B cell (primary cell): Measurements from ENCODE around the gene DPYD.

Experiments
- EZH2 ChIP-seq: IDR thresholded peaks from 2 replicates; pipeline ENCODE4 v1.6.1; 2012; ENCODE audit warnings: borderline replicate concordance, low read depth, mild to moderate bottlenecking, moderate library complexity, low read length; ENCODE audit not compliant: insufficient read depth, poor library complexity, severe bottlenecking
- TF ChIP-seq, protein P1 (sequence below): fragments of 200-600 bp; IDR thresholded peaks from one replicate; pipeline ENCODE4 v1.8.0; 2022; ENCODE audit warnings: antibody characterized with exemption, mild to moderate bottlenecking

DNA sequence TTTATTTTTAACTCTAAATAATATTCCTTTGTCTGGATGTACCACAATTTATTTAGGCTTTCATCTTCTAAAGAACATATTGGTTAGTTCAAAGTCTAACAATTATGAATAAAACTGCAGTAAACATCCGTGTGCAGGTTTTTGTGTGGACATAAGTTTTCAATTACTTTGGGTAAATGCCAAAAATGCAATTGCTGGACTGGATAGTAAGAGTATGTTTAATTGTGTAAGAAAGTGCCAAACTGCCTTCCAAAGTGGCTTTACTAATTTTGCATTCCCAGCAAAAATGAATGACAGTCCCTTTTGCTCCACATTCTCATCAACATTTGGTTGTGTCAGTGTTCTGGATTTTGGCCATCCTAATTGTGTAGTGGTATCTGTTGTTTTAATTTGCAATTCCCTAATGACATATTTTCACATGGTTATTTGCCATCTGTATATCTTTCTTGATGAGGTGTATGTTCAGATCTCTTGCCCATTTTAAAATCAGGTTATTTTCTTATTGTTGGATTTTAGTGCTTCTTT lies 113.8 kb downstream of the DPYD start:
- TF ChIP-seq, protein P1, sequence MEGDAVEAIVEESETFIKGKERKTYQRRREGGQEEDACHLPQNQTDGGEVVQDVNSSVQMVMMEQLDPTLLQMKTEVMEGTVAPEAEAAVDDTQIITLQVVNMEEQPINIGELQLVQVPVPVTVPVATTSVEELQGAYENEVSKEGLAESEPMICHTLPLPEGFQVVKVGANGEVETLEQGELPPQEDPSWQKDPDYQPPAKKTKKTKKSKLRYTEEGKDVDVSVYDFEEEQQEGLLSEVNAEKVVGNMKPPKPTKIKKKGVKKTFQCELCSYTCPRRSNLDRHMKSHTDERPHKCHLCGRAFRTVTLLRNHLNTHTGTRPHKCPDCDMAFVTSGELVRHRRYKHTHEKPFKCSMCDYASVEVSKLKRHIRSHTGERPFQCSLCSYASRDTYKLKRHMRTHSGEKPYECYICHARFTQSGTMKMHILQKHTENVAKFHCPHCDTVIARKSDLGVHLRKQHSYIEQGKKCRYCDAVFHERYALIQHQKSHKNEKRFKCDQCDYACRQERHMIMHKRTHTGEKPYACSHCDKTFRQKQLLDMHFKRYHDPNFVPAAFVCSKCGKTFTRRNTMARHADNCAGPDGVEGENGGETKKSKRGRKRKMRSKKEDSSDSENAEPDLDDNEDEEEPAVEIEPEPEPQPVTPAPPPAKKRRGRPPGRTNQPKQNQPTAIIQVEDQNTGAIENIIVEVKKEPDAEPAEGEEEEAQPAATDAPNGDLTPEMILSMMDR, result no peak
- TF ChIP-seq EZH2, result no peak
